KOPT-K1 (cell line): Measurements from ENCODE around the gene ZFHX3.

Experiments used
- H3K27ac ChIP-seq: fragments of 200-600 bp; sonication (generic); 2 replicates; pipeline ENCODE4 v1.5.1; 2016; ENCODE audit warnings: antibody characterized with exemption, mild to moderate bottlenecking, low read depth, low read length; ENCODE audit not compliant: poor library complexity, severe bottlenecking
- H3K36me3 ChIP-seq: fragments of 200-600 bp; sonication (generic); 2 replicates; pipeline ENCODE4 v1.5.1; 2017; ENCODE audit warnings: antibody characterized with exemption, mild to moderate bottlenecking, low read length, moderate library complexity; ENCODE audit not compliant: insufficient read depth
- H3K9me3 ChIP-seq: fragments of 200-600 bp; sonication (generic); 2 replicates; pipeline ENCODE4 v1.5.1; 2017; ENCODE audit warnings: antibody characterized with exemption, low read length, mild to moderate bottlenecking; ENCODE audit not compliant: insufficient read depth, poor library complexity, severe bottlenecking

ZFHX3 gene

DNA sequence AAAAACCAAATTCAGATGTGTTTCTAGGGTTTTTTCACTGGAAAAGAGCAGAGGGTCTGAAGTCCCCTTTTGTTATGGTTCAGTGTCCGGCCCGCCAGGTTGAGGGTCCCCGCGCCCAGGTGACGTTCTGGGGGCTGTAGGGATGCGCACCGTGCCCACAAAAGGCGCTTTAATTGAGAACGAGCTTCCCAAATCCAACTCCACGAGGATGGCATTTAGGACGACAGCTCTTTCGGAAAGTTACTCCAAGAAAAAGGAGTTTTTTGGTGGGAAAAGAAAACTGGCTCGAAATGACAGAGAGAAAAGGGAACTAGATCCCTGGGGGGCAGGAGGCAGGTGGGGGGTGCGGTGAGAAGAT, 15.9 kb upstream of the ZFHX3 start:
- Histone ChIP-seq H3K36me3 (no peaks in the 10 kb centered on the region), H3K27ac (no peak overlapping the region), H3K9me3 (no peaks in the 10 kb centered on the region)

DNA sequence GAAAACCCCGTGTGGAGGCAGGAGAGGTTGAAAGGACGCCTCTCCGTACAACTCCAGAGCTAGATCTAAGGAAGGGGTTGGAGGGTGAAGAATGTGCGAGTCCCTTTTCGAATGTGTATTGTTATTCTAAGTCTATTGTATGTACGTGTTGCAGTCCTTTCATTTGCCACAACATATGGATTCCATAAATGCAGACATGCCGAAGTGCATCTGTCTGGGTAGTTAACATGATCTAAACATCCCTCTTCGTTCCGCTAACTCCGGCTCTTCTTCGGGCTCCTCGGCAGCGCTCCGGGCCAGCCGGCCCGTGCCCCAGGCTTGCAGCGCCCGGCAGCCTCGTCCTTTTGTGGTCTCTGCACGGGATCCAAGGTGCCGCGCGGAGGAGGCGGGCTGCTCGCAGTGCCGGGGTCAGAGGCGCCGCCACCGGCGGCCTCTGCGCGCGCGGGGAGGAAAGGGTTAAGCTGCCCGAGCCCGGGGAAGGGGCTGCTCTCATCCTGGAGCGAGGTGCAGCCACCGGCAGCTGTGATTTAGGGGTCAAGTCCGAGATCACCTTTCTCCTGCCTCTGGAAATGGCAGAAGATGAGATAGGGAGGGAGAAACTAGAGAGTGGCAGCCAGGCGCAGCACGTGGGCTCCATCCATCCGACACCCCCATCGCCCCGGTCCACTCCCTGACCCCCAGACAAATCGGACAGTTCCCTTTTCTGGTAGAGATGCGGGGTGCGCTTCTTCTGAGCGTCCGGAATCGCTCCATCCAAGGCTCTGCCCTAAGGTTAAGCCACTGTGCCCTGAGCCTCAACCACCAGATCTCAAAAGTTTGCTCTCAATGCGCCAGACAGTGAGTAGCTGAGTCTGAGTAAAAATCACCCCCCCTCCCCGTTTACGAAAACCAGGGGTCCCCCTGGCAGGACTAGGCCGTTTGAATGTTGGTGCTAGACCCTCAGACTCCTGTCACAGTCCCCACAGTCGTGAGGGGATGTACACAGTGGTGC, 15.1 kb upstream of the ZFHX3 start:
- Histone ChIP-seq H3K27ac (no peak overlapping the region), H3K36me3 (no peaks in the 10 kb centered on the region), H3K9me3 (no peaks in the 10 kb centered on the region)

DNA sequence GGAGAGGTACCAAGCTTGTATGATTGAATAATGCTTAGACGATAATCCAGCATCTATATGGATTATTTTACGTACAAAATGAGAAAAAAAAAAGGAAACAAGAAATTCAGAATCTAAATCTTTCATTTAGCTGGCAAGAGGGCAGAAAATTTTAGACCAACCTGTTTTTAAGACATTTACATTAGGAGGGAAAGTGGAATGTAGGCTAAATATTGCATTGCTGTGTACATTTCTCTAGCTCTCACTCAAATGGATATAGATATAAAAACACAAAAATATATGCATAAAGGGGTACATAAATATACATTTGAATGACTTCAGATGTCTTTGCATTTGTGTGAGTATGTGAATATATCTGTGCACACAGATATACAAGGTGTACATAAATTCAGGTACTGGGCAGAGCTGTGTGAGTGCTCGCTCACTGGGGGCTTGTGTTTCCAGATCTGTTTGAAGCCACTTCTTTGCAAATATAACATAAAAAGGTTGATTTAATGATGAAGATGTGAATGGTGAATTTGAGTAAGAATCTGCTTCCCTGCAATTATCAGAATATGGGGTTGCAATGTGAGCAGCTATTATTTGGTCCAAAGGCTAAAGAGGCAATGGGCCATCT, 14.2 kb upstream of the ZFHX3 start:
- H3K27ac ChIP-seq: no peak overlapping the region
- no peaks in the 10 kb centered on the region for H3K9me3 ChIP-seq
- H3K36me3 ChIP-seq: no peaks in the 10 kb centered on the region

DNA sequence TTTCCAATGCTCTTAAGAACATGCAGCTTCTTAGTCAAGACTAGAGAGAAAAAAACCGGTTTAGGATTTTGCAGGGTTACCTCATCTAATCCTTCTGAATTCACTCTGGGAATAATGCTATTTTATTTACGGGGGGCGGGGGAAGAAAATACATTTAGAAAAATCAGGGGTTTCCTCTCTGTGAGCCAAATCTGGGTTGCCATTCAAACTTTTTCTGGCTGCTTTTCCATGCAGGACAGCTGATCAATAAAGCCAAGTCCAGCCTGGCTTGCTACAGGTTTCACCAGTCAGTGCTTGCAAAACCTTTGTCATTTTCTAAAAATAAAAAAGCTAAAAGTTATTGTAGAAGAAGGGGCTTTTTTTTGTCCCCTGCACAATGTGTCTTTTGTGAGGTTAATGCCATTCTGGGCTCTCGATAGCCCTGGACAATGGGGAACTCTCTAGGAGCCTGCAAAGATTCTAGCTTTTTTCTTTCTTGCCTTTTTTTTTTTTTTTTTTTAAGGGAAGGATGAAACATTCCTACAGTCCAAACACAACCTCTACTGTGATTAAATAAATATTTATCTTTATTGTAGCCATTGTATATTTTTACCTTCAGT, 13.1 kb upstream of the ZFHX3 start:
- Histone ChIP-seq H3K9me3 (no peaks in the 10 kb centered on the region), H3K27ac (no peak overlapping the region), H3K36me3 (no peaks in the 10 kb centered on the region)

DNA sequence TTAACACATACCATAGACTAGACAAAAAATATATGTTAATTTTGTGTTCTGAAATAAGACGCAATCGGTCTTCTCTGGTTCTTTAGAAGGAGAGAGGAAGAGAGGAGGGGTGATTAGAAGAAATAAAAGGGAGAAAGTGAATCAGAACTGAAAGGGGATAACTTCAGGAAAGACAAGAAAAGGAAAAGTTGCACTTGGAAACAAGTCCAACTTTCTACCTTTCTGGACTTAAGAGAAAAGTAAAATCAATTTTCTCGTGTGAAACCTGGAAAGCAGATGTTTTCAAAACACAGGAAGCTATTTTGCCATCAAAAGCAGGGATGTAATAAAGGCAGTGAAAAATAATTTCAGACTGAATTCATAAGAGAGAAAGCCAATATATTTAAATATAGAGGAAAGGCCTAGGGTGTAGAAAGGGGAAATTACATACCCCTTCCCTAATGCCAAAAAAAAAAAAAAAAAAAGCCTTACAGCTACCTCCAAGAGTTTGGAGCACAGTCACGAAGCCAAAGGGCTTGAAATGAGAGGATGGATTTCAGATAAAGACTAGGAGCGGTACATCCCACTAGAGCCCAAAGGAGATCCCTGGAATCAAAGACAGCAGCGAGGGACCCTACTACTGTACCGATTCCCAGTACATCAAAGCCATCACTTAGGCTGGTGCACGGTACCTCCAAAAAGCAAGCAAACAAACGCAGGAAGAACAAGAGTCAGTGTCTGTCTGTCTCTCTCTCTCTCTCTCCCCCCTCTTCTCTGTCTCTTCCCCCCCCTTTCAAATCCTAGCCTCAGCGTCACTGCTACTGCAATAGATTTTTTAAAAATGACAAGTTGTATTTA, 12.1 kb upstream of the ZFHX3 start:
- H3K27ac ChIP-seq: no peak overlapping the region
- H3K36me3 ChIP-seq: no peaks in the 10 kb centered on the region
- no peaks in the 10 kb centered on the region for H3K9me3 ChIP-seq

DNA sequence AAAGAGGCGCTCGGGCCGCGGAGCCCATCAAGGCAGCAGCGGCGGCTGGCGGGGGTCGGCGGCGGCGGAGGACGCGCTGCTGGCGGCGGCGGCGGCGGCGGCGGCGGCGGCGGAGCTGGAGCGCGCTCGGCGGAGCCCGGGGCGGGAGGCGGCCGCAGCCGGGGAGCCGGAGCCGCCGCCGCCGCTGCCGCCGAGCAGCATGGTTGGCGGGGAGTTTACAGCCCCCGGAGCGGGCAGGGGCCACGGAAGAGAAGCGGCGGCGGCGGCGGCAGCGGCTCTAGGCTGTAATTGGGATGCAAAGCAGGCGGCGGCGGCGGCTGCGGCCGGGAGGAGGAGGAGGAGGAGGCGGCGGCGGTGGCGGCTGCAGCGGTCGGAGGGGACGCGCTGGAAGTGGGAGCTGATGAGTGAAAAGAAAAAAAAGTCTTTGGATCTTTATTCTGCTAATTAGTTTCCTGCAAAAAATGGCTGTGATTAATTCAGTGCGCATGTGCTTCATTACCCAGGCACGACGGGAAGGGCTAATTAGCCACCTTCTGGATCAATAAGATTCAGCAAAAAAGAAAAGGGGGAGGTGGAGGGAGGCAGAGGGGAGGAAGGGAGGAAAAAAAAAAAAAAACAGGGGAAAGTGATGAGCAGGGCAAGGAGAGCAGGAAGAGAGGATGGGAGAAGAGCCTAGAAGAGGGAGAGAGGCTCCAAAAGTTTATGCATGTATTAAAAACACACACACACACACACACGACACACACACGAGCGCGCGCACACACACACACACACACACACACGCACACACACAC, 10.9 kb upstream of the ZFHX3 start:
- Histone ChIP-seq H3K36me3 (no peaks in the 10 kb centered on the region), H3K27ac (no peak overlapping the region), H3K9me3 (no peaks in the 10 kb centered on the region)

DNA sequence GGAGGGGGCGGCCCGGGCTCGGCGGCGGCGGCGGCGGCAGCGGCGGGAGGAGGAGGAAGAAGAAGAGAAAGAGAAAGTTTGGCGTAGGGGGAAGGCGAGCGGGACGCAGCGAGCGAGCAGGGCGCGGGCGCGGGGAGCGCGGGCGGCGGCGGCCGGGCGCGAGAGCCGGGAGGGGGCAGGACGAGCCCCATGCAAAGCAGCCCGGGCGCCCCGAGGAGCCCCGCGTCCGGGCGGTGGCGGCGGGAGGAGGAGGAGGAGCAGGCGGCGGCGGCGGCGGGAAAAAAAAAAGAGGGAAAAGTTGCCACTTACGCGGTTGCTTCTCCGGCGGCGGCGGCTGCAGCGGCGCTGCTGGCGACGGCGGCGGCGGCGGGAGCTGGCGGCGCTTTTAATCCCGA, 10.3 kb upstream of the ZFHX3 start:
- H3K27ac ChIP-seq: no peak overlapping the region
- H3K36me3 ChIP-seq: no peaks in the 10 kb centered on the region
- H3K9me3 ChIP-seq: no peaks in the 10 kb centered on the region

DNA sequence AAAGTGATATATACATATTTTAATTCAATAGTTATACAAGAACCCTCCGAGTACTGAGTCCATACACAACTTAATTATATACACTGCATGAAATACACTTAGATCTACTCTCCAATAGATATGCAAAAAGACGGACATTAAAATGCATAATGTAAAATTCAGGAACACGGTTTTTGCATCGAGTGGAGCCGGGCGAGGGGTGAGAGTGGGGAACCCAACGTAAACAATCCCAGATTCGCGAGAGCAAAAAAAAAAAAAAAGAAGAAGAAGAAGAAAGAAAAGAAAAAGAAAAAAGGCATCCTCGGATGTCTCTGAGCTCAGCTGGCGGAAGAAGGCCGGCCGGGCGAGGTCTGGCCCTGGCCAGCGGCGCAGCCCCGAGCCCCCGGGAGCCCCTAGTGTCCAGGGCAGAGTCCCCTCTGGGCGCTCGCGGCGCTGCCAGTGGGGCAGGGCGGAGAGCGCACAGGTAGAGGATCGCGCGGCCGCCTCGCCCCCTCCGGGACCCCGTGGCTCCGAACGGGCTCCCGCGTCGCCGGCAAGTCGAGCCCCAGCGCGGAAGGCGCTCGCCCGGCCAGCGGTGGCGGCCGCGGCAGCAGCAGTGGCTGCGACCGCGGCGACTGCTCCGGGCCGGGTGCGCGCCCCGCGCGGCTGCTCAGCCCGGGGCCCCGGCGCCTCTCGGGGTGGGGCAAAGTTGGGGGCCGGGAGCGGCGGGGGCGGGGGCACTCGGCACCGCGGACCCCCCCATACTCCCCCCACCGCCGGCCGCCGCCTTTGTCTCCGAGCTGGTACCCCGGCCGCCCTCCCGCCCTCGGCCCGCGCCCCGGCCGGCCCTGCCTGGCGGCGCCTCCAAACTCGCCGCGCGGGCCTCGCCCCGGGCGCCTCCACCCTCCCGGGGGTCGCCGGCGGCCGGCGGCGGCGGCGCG, 9.6 kb upstream of the ZFHX3 start:
- no peaks in the 10 kb centered on the region for H3K9me3 ChIP-seq
- H3K36me3 ChIP-seq: no peaks in the 10 kb centered on the region
- H3K27ac ChIP-seq: no peak overlapping the region

DNA sequence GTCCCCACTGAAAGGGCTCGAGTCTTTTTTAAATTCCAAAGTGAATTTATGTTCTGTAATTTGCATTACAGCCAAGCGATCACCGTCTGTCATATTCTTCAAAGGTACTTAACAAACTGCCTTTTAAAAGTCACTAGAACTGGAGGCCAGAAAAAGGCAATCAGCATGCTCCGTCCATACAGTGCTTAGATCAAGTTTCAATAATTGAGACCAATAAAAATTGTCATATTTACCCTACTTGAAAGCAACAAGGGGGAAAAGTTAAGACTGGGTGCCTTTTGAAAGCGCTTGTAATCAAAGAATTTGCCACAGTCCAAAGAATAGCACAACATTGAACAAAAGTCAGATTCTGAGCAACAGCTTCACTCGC, 9.0 kb upstream of the ZFHX3 start:
- H3K36me3 ChIP-seq: no peaks in the 10 kb centered on the region
- no peak overlapping the region for H3K27ac ChIP-seq
- H3K9me3 ChIP-seq: no peaks in the 10 kb centered on the region

DNA sequence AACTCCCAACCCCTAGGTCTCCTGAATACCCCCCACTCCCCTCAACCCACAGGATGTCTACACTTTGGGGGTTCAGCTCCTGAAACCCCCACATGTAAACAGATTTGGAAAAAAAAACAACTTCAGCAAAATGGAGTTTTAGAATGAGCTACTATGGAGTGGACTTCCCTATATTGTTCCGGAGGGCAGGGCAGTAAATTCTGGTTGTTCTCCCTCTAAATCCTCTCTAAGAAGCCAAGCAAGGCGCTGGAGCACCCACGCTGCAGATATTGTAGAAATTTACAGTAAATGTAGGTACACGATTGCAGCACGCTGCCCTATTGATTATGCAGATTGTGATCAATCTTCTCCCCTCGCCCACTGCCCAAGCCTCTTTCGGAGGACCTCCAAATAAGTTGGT, 8.5 kb upstream of the ZFHX3 start:
- no peaks in the 10 kb centered on the region for H3K9me3 ChIP-seq
- H3K36me3 ChIP-seq: no peaks in the 10 kb centered on the region
- no peak overlapping the region for H3K27ac ChIP-seq

DNA sequence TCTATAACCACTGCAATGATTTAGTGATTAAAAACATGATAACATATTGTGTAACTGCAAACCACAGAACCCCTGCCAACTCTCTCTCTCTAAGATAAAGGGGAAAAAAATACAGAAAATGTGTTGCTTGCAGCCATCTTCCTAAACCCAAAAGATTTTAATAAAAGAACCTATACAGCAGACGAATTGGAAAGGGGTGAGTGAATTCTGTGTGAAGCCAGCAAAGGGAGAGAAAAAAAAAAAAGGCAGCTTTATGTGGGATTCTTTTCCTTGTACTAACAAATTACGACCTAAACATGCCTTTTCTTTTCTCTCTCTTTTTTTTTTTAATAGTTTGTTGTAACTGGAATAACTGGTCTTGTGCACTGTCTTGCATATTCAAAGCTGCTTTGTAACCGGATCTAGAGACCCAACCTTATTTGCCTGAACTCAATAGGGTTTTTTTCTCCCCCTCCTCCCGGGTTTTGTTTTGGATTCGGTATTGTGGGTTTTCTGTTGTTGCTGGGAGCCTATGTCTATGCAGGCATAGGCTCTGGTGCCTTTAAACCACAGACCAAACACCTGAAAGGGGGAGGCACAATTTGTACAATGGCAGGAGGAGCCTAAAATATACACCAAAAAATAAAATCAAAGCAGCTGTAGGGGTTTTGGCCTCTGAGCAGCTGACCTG, 7.0 kb upstream of the ZFHX3 start:
- Histone ChIP-seq H3K36me3 (no peaks in the 10 kb centered on the region), H3K9me3 (no peaks in the 10 kb centered on the region), H3K27ac (no peak overlapping the region)

DNA sequence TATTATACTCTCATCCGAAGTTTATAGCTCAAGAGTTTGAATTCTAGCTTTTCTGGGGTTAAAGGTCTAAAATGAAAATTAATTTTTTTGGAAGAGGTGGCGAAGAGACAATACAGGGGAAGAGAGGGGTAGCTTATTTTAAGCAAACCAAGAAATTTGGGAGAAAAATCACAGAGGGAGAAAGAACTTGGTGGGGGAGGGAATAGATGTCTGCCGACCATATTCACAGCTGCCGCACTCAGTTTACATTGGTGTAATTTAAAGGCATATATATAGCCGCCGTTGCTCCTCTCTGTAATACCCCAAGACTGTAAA, 6.5 kb upstream of the ZFHX3 start:
- Histone ChIP-seq H3K27ac (no peak overlapping the region), H3K36me3 (no peaks in the 10 kb centered on the region), H3K9me3 (no peaks in the 10 kb centered on the region)

DNA sequence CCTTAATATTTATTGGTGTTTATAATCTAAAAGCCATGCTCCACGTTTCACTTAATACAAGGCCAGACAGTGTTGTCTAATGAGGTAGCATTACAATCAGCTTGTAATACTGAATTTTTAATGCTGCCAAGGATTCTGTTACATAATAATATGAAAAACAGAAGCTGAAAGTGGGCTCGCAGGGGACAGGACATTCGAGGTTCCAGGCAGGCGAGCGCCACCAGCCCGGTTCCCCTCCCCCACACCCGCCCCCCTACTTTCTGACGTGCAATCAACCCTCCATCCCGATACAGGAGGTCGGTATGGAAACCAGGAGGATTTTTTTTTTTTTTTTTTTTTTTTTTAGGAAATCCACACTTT, 6.2 kb upstream of the ZFHX3 start:
- no peaks in the 10 kb centered on the region for H3K36me3 ChIP-seq
- H3K27ac ChIP-seq: no peak overlapping the region
- no peaks in the 10 kb centered on the region for H3K9me3 ChIP-seq
